Kidney tubule cell (primary cell): ENCODE measurements around the gene CDK14.

ENCODE experiments used
- DNase-seq: peaks from one replicate; pipeline ENCODE4 v3.0.0-alpha.2; 2018; ENCODE audit warnings: low spot score

The CDK14 gene

DNA sequence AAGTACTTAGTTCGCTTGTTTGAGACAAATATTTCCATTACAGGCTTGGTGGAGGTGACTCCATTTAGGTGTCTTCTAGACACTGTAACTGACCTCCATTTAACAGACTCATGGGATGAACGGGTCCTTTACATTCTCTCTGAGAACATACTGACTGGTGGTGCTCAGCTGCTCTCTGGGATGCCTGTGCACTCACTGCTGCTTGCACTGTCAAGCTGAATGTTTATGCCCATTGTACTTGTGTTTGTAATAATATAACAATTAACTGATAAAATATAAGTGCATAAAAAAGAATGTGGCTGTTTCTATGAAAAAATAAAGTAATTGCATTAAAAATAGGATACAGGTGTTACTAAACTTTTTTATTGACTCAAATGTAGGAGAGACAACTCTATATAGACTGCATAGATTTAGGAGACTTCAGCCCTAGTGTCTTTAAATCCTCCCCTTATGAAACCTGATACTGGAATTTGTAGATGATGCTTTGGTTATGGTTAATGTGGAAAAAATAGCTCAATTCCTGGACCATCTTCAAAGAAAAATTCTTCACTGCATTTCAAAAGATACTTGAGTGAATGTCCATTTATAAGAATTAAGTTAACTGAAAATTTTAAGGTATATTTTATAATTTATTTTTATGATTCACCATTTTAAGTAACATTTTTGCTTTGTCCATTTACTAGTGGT, 85.4 kb downstream of the CDK14 start:
- DNase-seq: no peak

DNA sequence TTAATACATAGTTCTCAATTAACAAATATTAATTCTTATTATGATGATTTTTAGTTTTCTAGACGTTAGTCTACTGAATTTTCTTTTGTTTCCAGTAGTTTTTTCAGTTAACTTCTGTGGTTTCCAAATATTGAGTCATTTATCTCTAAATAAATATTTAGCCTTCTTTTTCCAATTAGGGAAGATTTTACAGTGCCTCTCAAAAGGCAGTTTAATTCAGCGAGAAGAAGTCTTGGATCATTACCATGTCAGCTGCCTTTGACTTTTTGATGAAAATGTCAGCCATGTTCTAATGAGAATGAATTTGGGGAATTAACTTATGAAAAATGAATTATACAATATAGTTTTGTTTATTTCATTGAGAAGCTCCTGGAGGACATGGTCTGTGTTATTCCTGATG, 90.0 kb downstream of the CDK14 start:
- DNase-seq: no peak

DNA sequence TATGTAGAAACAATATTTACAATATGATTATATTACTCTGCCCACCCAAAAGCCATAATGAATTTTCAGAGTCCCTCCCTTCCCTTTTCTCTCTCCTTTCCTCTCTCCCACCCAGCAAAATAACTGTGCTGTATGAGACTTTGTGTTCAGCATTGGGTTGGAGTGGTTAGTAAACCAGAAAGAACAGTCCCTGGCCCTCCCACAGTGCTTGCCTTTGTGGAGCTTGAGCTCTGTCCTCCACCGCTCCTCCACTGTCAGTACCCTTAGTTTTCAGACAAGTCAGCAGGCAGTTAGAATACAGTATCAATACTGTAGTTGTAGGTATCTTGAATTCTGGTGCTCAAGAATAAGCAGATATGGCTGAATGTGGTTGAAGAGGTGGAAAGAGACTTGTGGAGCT, 92.7 kb downstream of the CDK14 start:
- DNase-seq: no peak

DNA sequence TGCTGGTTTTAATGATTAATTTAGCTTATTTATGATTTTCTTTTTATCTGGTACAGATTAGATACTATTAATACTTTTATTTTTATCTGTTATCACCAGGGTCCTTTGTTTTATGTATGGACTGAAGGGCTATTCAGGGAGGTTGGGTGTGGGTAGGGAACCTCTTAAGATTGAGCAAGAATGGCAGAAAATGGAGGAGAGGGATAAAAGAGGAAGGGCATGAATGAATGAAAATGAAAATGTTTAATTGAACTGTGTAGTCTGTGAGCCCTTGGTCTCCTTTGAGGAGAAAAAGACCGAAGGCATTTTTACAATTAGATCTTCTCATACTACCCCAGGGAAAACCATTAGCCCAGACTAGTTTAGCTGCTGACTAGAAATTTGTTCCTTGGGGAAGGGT, 93.1 kb downstream of the CDK14 start:
- DNase-seq: no peak

DNA sequence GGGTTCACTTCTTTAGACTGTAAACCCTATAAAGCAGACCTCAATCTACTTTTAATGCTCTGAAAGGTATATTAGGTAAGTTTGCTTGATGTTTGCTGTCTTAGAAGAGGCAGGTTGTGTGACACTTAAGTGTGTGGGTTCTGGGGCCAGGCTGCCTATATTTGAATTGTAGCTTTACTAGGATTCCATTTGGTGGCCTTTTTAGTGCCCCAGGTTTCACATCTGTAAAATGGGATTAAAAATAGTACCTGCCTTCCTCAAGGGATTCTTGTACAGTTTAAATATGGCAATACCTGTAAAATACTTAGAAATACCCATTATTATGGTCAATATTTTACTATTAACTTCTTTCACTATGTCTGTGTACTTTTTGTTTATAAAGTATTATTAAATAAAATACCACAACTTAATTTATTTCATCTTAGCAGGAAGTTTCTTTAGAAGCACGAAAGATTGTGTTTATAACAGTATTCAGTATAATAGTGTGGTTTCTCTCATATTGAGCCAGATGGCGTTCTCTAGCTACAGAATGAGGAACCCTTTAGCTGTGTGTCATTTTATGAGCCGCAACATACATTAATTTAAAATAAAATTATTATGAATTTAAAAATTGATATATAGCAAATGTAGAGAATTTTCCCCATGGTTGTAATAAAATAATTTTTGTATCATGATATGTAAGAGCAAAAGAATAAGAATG, 94.2 kb downstream of the CDK14 start:
- DNase-seq: no peak

DNA sequence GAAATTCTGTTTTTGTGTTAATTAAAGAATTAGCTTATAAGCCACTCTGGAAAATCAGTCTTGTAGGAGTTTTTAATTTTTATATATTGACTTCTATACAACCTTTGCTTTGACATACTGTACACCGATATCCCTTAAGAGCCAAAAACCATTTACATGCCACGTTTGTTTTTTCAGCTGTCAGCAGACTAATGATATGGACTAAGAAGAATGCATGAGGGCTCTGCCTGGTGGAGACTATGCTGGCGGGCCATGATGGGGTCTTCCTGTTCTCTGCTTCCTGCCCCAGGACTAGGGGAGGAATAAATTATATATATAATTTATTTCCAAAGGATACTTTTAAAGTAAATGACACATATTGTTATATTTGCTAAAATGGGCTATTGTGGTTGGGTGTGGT, 96.3 kb downstream of the CDK14 start:
- DNase-seq: no peak

DNA sequence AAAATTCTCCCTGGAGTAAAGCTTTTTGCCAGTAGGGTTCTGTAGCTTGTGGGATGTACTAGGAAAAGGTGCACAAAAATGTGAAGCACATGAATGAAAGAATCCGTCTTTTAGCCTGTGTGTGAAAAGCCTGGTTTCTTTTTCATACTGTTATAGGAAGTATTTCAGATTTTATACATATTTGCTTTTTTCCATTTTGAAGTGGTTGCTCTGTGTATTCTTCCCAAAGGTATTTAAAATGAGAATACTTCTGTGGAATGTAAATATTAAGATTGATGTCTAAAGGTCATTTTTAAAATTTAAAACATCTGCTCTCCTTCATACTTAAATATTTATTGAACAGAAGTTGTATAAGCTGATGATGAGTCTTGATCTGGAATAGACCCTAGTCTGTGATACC, 96.8 kb downstream of the CDK14 start:
- DNase-seq: no peak

DNA sequence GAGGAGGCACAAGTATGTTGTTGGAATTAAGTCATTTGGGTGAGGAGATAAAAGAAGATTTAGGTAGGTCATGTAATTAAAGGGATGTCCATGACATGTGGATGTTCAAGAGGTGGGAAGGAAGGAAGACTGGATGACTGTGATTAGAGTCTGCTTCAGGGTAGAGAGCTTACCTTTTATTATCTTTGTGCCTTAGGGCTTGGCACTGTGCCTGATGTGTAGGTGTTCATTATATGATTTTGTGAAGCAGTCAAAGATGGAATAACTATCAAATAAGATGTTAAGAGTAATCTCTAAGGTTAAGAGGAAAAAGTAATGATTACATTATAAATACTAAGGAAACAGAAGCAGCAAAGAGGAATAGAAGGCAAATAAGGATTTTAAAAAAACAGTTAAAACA, 97.8 kb downstream of the CDK14 start:
- no peak for DNase-seq

DNA sequence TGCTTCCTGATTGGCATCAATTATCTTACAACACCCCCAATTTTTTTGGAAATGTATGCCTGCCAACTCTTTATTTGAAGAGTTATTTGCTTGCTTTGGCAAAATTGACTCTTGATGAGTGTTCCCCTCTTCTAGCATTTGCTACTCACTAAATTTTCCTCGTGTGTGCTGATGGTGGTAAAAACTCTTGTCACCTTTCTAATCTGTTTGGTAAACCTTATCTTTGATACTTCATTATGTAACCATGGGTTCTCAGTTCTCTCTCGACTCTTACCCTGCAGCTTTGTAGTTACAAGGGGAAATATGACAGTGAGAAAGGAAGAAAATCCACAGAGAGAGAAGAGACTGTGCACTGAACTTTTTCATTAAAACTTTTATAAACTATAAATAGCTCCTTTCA, 102.5 kb downstream of the CDK14 start:
- DNase-seq: no peak

DNA sequence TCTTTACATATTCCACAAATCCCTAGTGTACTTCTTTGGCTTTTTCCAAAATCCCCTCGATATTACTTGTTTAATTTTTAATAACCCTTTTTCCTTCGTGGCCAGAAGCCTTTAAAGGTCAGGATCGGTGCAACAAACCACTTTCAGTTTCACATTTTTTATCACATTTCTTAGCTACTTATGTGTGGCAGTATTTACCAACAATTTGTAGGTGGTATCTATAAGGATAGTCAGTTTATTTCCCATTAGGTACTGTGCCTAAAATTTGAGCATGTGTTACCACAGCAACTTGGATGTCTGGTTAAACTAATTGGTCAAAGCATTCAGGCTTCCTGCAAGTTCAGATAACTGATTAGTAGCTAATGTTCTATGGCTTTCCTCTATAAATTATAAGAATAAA, 104.9 kb downstream of the CDK14 start:
- DNase-seq: no peak

DNA sequence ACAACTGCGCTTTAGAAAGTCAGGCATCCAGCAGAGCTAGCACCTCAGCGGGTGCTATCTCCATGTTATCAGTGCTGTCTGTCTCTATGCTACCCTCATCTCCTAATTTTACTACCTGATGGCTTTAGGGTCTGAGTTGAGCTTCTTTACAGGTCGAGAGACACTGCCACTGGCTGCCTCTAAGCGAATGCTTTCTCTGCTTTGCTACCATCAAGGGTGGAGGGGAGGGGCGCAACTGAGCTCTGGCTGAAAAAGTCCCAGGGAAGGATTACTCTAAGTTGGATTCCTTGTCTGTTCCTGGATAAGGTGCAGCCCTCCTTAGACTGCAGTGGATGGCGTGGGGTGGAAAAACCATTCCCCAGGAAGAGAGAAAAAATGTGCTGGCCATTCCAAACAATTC, 105.7 kb downstream of the CDK14 start:
- DNase-seq: no peak

DNA sequence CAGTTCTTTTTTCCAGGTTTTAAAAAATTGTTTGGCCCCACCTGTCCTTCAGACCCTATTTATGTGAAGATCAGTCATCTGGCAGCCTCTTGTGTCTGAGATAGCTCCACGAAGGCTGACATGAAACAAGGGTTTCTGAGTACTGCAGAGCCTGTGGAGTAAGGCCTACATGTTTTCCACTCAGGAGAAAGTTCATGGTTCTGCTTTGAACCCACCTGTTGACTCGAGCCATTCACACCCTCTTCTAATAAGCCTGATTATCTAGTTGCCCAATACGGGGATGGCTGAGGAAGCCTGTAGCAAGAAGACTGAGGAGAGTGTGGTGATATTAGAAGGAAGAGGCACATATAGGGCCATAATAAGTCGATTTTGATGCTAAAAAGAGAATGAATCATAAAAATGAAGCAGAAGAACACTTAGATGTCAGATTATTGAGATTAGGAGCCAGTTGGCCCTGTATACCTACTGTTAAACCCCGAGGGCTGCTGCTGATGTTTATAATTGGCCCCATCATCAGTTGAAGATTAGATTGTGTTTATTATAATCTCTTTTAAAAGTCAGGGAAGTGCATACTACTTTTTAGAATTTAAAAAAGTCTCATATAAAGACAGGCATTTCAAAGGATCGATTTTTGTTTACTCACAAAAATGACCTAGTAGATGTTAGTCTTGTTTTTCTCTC, 109.4 kb downstream of the CDK14 start:
- no peak for DNase-seq

DNA sequence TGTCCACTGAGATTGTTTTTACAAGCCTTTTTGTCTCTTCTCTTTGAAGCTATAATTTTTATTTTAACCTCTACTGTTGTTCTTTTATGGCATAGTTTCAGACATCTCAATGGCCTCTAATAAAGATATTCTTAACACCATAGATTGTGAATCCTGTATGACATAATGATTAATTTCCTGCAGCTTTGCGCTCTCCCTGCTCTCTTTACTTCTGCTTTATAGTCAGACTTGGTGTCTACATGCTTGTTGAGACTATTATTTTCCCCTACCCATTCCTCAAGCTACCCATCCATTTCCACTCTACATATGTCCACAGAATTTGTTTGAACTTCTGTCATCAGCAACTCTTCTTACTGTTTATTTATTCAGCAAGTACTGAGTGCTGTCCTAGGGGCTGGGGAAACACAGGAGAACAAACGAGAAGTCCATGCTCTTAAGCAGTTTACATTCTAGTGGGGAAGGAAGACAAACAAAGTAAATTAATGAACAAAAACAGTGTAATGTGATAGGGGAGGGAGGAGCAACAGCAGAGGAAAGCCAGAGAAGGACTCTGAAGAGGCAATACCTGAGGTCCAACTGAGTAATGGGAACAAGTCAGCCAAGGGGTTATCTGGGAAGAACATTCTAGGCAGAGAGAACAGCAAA, 110.1 kb downstream of the CDK14 start:
- no peak for DNase-seq

DNA sequence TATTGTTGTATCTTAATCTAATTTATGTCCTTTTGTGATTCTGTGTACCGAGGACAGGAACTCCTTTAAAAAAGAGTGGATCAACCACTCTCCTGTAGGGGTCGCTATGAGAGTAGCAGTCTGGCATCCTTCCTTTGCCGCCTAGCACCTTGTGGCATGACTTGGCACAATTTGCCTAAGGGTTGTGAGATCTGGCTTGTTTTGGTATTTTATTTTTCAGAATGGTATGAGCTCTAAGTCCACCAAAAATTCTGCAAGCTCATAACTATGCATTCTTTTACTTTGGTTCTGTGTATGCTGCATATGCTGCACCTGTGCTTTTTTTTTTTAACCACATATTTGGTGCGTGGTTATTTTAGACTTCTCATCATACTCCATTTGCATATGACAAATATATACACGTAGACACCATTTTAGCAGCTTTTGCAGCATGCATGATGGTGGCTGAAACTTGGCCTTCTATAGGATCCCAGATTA, 112.8 kb downstream of the CDK14 start:
- peak; percentile 64 for DNase-seq

DNA sequence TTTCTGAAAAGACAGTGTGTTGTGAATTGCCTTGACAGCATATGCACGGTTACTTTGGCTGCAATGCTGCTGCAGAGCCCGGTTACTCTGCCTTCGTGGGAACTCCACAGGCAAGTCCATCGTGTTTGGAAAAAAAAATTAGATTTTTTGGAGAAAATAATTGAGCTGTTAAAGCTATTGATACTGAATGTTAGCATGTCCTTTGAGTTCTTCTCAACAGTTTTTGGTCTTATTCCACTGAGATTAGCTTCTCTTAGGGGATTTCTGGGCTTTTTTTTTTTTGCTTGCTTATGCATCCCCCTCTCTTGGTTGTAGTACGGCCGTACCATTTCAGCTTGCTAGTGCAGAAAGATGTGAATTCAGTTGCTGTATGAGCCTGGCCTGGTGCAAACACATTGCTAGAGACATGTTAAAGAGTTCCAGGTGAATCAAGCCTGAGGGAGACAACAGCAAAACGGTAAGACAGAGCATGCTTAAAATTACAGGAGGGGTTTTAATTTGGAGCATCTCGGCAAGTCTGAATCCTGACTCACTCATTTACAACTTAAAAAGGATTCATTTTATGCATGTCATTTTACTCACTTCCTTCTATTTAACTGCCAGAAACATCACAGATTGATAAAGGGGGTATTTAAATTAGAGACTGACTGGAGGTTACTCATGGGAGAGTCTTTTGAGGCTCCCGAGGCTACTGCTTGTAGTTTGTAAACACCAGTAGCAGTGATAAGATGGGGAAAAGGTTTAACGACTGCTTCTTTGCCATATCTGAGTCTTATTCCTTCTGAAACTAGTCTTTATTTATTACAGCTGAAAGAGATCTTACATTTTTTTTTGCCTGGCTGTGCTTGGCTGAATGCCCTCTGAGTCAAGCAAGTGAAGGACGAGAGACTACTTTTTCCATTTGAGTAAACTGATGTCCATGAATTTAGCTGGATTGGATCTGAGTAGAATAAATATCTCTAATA, 113.7 kb downstream of the CDK14 start:
- DNase-seq: peak; percentile 50

DNA sequence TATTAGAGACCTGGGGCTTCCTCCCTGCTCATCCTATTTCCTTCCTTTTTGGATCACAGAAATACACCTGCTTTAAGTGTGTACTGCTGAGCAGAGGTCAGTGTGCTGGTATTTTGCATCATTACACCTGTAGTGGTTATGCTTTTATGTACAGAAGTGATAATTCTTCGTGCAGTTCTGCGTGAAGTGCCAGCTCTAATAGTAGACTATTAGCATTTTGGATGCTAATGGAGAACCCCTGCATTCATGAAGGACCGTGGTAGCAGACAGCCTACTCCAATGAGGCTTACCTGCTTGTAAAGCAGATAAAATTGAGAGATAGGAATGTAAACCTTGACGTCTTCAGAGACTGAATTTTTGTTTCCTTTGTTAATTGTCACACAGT, 114.3 kb downstream of the CDK14 start:
- DNase-seq: no peak

DNA sequence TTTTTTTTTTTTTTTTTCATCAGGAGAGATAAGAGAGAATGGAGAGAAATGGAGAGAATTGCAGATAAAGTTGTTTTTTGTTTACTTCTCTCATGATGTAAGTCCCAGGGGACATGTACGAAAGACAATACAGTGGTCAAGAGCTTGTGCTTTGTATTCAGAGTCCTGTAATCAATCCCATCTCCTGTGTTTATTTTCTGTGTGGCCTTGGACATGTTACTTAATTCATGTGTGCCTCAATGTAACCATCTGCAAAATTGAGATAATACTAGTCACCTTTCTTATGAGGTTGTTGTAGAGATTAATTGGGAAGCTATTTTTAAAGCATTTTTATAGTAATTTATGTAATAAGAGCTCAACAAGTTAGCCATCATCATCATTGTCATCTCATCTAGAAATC, 117.5 kb downstream of the CDK14 start:
- no peak for DNase-seq

DNA sequence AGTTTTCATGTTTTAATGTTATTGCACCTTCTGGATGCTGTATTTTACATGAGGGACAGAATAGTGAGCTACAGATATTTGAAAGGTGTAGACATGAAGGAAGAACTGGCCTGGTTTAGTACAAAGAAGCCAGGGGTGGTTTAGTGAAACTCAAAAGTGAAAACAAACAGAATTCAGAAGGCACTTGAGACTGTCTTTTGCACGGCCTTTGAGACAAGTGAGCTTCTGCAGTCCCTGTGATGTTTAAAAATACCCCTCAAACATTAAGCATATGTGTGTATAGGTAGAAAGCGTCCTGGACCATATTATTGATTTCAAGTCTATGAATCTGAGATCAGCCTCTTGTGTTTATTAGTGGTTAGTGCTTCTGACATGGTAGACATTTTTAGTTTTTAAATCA, 118.9 kb downstream of the CDK14 start:
- DNase-seq: no peak

DNA sequence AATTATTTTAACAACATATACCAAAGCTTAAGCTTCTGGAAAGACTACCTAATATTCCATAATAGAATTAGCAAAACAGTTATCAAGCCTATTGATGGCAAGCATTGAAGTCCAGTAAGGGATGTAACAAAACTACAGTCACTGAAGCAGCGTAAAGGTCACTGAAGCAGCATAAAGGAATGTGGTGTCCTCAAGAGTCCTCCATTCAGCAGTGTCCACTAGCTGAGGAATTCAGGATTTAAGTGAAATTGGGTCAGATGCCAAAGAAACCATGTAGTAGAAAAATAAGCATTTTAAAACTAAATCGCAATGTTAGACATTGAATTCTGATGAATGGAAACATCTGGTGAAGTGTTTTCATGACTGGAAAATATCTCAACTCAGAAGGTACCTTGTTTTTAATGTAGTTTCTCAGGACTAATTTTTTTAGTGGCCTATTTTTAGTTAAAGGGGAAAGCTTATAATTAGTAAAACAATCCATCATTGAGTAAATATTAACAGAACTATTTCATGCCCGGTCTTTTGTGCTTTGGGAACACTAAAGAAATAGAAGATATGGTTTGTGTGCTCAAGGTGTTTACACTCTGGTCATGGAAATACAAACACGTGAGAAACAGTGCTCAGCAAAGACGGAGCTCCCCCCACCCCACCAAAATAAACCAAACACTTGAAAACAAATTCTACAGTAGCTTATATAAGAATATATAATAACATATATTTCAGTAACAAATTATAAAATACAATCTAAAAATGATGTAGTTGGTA, 121.4 kb downstream of the CDK14 start:
- peak; percentile 69 for DNase-seq

DNA sequence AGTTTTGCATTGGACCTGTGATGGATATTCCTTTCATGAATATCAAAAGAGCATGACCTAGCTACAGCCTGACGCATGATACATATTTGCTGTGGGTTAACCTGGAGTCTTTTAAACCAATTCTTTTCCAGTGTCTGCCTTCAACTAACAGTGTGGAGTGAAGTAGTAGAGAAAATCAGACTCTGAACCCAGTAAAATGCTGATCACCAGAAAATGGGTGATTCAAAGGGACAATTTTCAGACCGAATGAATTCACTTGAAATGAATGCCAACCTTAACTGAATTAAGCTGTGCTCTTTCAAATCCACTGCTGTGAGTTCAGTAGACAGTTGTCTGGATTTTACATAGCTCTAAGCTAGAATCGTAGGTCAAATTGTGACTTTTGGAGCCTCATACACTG, 123.0 kb downstream of the CDK14 start:
- no peak for DNase-seq
